Ishikawa (cell line): Measurements from ENCODE around the gene HELZ.

Experiments
- CREB1 ChIP-seq: IDR thresholded peaks from 2 replicates; pipeline ENCODE4 v1.6.1; 2012; ENCODE audit warnings: low read depth
- EGR1 ChIP-seq: IDR thresholded peaks from 2 replicates; pipeline ENCODE4 v1.6.1; 2012
- EP300 ChIP-seq: IDR thresholded peaks from 2 replicates; pipeline ENCODE4 v1.6.1; 2012; ENCODE audit warnings: borderline replicate concordance
- FOXM1 ChIP-seq: IDR thresholded peaks from 2 replicates; pipeline ENCODE4 v1.6.1; 2012; ENCODE audit warnings: low read depth, borderline replicate concordance
- MAX ChIP-seq: IDR thresholded peaks from 2 replicates; pipeline ENCODE4 v1.6.1; 2012
- RAD21 ChIP-seq: IDR thresholded peaks from 2 replicates; pipeline ENCODE4 v1.6.1; 2012; ENCODE audit warnings: low read depth
- REST ChIP-seq: IDR thresholded peaks from 2 replicates; pipeline ENCODE4 v1.6.1; 2012; ENCODE audit warnings: low read depth, mild to moderate bottlenecking
- TAF1 ChIP-seq: IDR thresholded peaks from 2 replicates; pipeline ENCODE4 v1.6.1; 2012; ENCODE audit warnings: low read depth, mild to moderate bottlenecking
- TCF12 ChIP-seq: IDR thresholded peaks from 2 replicates; pipeline ENCODE4 v1.6.1; 2012; ENCODE audit warnings: low read depth
- TEAD4 ChIP-seq: IDR thresholded peaks from 2 replicates; pipeline ENCODE4 v1.6.1; 2012
- YY1 ChIP-seq: IDR thresholded peaks from 2 replicates; pipeline ENCODE4 v1.6.1; 2012; ENCODE audit warnings: low read depth

- TF ChIP-seq FOXM1 (no peak), TEAD4 (no peak), EP300 (no peak), REST (no peak), CREB1 (no peak), MAX (no peak), TAF1 (no peak), RAD21 (no peak), EGR1 (no peak), YY1 (no peak), TCF12 (no peak)
Measured at GRCh38 chr17:67071595-67071994, 173.4 kb downstream of the HELZ start.
